ENCODE results near the gene FCMR.

GRCh38 chr1:206923009-206923960 lies 1.5 kb upstream of the FCMR start:
- TF ChIP-seq CTCF (conservative IDR thresholded peaks at IDR 0.05; ENCODE audit: low read depth in 2 of 2) = no peak
- TF ChIP-seq EZH2 (IDR thresholded peaks at IDR 0.05; ENCODE audit: low read depth, unreplicated experiment) = no peak
- no peak for TF ChIP-seq REST (IDR thresholded peaks at IDR 0.05; ENCODE audit: unreplicated experiment)
- no peak for TF ChIP-seq EZH2phosphoT487 (IDR thresholded peaks at IDR 0.05; ENCODE audit: unreplicated experiment)
- no peak for TF ChIP-seq POLR2AphosphoS5 (IDR thresholded peaks at IDR 0.05; ENCODE audit: low read depth)
- TF ChIP-seq CREB1 (CRISPR knock-in tag; IDR thresholded peaks at IDR 0.05; ENCODE audit: low read depth) = no peak
- no peak for TF ChIP-seq STAT1 (IDR thresholded peaks at IDR 0.05; ENCODE audit: unreplicated experiment)
- no peak for TF ChIP-seq JUNB (IDR thresholded peaks at IDR 0.05; ENCODE audit: unreplicated experiment)
- TF ChIP-seq ZNF462 (CRISPR knock-in tag; IDR thresholded peaks at IDR 0.05) = no peak
- TF ChIP-seq ETS1 (IDR thresholded peaks at IDR 0.05) = no peak
- no peak for TF ChIP-seq ZNF114 (CRISPR knock-in tag; IDR thresholded peaks at IDR 0.05)
